ENCODE results near the gene FAM180A.

DNA sequence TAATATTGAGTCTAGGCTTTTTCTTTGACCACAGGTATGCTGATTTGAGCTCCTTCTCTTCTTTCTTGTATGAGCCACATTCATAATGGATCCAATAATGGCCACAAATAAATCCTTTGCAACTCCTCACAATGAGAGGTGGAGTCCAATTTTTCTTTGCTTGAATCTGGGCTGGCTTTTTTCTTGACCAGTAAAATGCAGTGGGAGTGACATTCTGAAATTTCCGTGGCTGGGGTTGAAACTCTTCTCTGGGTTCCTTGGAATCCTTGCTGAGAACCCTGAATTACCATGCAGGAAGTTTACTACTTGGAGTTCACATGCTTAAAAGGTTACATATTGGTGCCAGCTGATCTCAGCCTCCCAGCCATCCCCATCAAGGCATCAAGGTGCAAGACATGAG lies 22.4 kb upstream of the FAM180A start:
- TF ChIP-seq, protein P1, sequence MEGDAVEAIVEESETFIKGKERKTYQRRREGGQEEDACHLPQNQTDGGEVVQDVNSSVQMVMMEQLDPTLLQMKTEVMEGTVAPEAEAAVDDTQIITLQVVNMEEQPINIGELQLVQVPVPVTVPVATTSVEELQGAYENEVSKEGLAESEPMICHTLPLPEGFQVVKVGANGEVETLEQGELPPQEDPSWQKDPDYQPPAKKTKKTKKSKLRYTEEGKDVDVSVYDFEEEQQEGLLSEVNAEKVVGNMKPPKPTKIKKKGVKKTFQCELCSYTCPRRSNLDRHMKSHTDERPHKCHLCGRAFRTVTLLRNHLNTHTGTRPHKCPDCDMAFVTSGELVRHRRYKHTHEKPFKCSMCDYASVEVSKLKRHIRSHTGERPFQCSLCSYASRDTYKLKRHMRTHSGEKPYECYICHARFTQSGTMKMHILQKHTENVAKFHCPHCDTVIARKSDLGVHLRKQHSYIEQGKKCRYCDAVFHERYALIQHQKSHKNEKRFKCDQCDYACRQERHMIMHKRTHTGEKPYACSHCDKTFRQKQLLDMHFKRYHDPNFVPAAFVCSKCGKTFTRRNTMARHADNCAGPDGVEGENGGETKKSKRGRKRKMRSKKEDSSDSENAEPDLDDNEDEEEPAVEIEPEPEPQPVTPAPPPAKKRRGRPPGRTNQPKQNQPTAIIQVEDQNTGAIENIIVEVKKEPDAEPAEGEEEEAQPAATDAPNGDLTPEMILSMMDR (conservative IDR thresholded peaks at IDR 0.05; ENCODE audit: low read depth, low read length) = no peak
- TF ChIP-seq EZH2phosphoT487 (IDR thresholded peaks at IDR 0.05; ENCODE audit: borderline replicate concordance, low read length) = no peak
- no peak for TF ChIP-seq EZH2 (IDR thresholded peaks at IDR 0.05; ENCODE audit: low read length, unreplicated experiment)

Measured in PC-3 (cell line).